ENCODE data around the gene THRAP3.
"Not testable (repeated sequence)": the region's sequence is repeated elsewhere in the genome, so short reads cannot be mapped to it uniquely, and the experiment has no call there.

THRAP3 gene

GRCh38 chr1:36183309-36183856 is 40.9 kb upstream of the THRAP3 start:
- H2AFZ ChIP-seq: no peak overlapping the region
- no peak overlapping the region for H3K27ac ChIP-seq
- H3K36me3 ChIP-seq (ENCODE audit: control insufficient read depth, insufficient read depth, low read length): no peaks in the 10 kb centered on the region
- H3K4me3 ChIP-seq (ENCODE audit: low read depth, low read length): no peak overlapping the region
- no peak overlapping the region for H3K4me2 ChIP-seq (ENCODE audit: low read length)
- H3K9me3 ChIP-seq (ENCODE audit: control insufficient read depth, low read length): no peaks in the 10 kb centered on the region
- no peaks in the 10 kb centered on the region for H3K27me3 ChIP-seq (ENCODE audit: control insufficient read depth, insufficient read depth, low read length)
- no peaks in the 10 kb centered on the region for H3K79me2 ChIP-seq
- TF ChIP-seq, protein P1, sequence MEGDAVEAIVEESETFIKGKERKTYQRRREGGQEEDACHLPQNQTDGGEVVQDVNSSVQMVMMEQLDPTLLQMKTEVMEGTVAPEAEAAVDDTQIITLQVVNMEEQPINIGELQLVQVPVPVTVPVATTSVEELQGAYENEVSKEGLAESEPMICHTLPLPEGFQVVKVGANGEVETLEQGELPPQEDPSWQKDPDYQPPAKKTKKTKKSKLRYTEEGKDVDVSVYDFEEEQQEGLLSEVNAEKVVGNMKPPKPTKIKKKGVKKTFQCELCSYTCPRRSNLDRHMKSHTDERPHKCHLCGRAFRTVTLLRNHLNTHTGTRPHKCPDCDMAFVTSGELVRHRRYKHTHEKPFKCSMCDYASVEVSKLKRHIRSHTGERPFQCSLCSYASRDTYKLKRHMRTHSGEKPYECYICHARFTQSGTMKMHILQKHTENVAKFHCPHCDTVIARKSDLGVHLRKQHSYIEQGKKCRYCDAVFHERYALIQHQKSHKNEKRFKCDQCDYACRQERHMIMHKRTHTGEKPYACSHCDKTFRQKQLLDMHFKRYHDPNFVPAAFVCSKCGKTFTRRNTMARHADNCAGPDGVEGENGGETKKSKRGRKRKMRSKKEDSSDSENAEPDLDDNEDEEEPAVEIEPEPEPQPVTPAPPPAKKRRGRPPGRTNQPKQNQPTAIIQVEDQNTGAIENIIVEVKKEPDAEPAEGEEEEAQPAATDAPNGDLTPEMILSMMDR (IDR thresholded peaks at IDR 0.05): no peak
- no peak overlapping the region for H3K9ac ChIP-seq
- no peaks in the 10 kb centered on the region for H3K4me1 ChIP-seq

- no peak overlapping the region for H3K4me3 ChIP-seq (ENCODE audit: low read depth, low read length)
- H2AFZ ChIP-seq: peak overlapping the region; percentile 76
- H3K27me3 ChIP-seq (ENCODE audit: control insufficient read depth, insufficient read depth, low read length): no peaks in the 10 kb centered on the region
- no peaks in the 10 kb centered on the region for H3K4me1 ChIP-seq
- H3K79me2 ChIP-seq: no peaks in the 10 kb centered on the region
- no peaks in the 10 kb centered on the region for H3K9me3 ChIP-seq (ENCODE audit: control insufficient read depth, low read length)
- peak overlapping the region; percentile 6 for H3K4me2 ChIP-seq (ENCODE audit: low read length)
- H3K36me3 ChIP-seq (ENCODE audit: control insufficient read depth, insufficient read depth, low read length): no peaks in the 10 kb centered on the region
- TF ChIP-seq, protein P1 (IDR thresholded peaks at IDR 0.05): peak; percentile 77
- no peak overlapping the region for H3K9ac ChIP-seq
- peak overlapping the region; percentile 39 for H3K27ac ChIP-seq
Measured at GRCh38 chr1:36187800-36188593, 36.2 kb upstream of the THRAP3 start.

GRCh38 chr1:36196805-36197204 is 27.4 kb upstream of the THRAP3 start:
- H3K79me2 ChIP-seq; H3K9me3 ChIP-seq (ENCODE audit: control insufficient read depth, low read length); H3K4me2 ChIP-seq (ENCODE audit: low read length); H3K4me1 ChIP-seq; H2AFZ ChIP-seq; H3K27me3 ChIP-seq (ENCODE audit: control insufficient read depth, insufficient read depth, low read length); H3K4me3 ChIP-seq (ENCODE audit: low read depth, low read length); H3K9ac ChIP-seq; H3K27ac ChIP-seq; H3K36me3 ChIP-seq (ENCODE audit: control insufficient read depth, insufficient read depth, low read length): not testable (repeated sequence)

DNA sequence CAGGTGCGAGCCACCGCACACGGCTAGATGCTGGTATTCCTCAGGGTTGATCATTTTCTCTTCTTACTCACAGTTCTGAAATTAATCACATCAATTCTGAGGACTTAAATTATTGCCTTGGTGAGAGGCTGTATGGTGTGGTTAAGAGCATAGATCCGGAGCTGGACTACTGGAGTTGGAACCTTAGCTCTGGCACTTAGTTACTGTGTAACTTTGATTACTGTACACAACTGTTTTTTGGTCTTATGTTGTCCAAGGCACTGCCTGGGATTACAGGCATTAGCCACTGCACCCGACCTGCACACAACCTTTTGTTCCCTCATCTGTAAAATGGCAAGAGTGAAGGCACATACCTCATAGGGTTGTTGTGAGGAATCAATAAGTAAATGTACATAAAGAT is 25.6 kb upstream of the THRAP3 start:
- H2AFZ ChIP-seq: no peak overlapping the region
- TF ChIP-seq, protein P1 (IDR thresholded peaks at IDR 0.05): no peak
- H3K79me2 ChIP-seq: no peaks in the 10 kb centered on the region
- no peak overlapping the region for H3K27ac ChIP-seq
- no peaks in the 10 kb centered on the region for H3K4me1 ChIP-seq
- H3K4me3 ChIP-seq (ENCODE audit: low read depth, low read length): no peak overlapping the region
- H3K9ac ChIP-seq: no peak overlapping the region
- no peak overlapping the region for H3K4me2 ChIP-seq (ENCODE audit: low read length)
- H3K9me3 ChIP-seq (ENCODE audit: control insufficient read depth, low read length): no peaks in the 10 kb centered on the region
- H3K36me3 ChIP-seq (ENCODE audit: control insufficient read depth, insufficient read depth, low read length): no peaks in the 10 kb centered on the region
- H3K27me3 ChIP-seq (ENCODE audit: control insufficient read depth, insufficient read depth, low read length): no peaks in the 10 kb centered on the region

DNA sequence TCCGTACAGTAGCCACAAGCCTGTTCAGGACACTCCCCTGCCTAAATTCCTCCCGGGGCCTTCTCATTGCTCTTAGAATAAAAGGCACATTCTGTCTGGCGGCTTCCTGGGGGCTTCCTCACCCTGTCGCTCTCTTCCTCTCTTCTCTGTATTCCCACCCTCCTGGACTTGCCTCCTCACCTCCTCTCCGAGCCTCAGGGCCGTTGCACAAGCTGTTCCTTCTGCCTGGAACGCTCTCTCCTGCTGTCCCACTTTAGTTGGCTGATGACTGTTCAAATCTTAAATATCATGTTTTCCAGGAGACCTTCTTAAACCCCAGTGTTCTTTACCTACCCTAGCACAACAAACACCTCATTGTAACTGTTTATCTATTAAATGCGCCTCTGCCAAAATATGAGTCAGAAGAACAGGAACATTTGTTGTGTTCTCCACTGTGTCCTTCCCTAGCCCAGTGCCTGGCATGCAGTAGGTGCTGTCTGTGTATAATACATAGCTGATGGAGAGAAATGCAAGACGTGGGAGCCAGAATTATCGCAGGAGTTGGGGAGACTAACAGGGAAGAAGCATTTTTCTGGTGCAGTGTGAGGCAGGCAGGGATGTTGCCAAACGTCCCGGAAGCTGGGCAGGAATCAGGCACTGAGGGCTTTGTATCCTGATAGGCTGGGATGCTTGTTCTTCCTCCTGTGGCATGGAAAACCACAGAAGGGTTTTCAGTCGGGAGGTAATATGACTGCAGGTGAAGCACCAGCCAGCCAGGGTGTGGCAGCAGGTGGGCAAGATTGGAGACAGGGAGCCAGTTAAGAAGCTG is 24.1 kb upstream of the THRAP3 start:
- Histone ChIP-seq H2AFZ (no peak overlapping the region), H3K27me3 (ENCODE audit: control insufficient read depth, insufficient read depth, low read length) (no peaks in the 10 kb centered on the region), H3K36me3 (ENCODE audit: control insufficient read depth, insufficient read depth, low read length) (no peaks in the 10 kb centered on the region), H3K9me3 (ENCODE audit: control insufficient read depth, low read length) (no peaks in the 10 kb centered on the region), H3K79me2 (no peaks in the 10 kb centered on the region), H3K4me3 (ENCODE audit: low read depth, low read length) (no peak overlapping the region), H3K27ac (no peak overlapping the region), H3K4me1 (no peaks in the 10 kb centered on the region), H3K4me2 (ENCODE audit: low read length) (no peak overlapping the region), H3K9ac (no peak overlapping the region)
- TF ChIP-seq, protein P1 (IDR thresholded peaks at IDR 0.05): no peak
